ENCODE results near the gene ABCC8.
"Not testable (repeated sequence)": the region's sequence is repeated elsewhere in the genome, so short reads cannot be mapped to it uniquely, and the experiment has no call there.

ABCC8 gene

DNA sequence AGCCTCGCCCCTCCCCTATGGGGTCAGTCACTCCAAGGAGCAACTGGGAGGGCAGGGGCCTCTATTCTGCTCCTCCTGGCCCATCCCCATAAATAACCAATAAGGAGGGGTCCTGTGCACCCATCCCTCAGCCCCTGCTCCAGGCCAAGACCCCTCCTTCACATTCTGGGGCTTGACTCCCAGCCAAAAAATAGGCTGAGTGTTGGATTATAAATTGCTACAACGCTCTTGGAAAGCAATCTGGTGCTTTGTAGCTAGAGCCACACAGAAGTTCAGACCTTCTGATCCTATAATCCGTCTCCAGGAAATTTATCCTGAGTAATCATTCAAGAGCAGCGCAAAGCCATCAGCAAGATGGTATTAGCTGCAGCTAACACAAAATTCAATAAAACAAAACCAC is 42.5 kb downstream of the ABCC8 start:
- DNase-seq (ENCODE audit: extremely low read depth, insufficient read length): no peak
- TF ChIP-seq, protein P1, sequence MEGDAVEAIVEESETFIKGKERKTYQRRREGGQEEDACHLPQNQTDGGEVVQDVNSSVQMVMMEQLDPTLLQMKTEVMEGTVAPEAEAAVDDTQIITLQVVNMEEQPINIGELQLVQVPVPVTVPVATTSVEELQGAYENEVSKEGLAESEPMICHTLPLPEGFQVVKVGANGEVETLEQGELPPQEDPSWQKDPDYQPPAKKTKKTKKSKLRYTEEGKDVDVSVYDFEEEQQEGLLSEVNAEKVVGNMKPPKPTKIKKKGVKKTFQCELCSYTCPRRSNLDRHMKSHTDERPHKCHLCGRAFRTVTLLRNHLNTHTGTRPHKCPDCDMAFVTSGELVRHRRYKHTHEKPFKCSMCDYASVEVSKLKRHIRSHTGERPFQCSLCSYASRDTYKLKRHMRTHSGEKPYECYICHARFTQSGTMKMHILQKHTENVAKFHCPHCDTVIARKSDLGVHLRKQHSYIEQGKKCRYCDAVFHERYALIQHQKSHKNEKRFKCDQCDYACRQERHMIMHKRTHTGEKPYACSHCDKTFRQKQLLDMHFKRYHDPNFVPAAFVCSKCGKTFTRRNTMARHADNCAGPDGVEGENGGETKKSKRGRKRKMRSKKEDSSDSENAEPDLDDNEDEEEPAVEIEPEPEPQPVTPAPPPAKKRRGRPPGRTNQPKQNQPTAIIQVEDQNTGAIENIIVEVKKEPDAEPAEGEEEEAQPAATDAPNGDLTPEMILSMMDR (IDR thresholded peaks at IDR 0.05; ENCODE audit: insufficient read depth, low read length, poor library complexity, severe bottlenecking): no peak
- no peaks in the 10 kb centered on the region; the same call in none of the 2 replicates for H3K27me3 ChIP-seq (replicated peaks; ENCODE audit: control insufficient read depth, insufficient read depth, low read length)

DNA sequence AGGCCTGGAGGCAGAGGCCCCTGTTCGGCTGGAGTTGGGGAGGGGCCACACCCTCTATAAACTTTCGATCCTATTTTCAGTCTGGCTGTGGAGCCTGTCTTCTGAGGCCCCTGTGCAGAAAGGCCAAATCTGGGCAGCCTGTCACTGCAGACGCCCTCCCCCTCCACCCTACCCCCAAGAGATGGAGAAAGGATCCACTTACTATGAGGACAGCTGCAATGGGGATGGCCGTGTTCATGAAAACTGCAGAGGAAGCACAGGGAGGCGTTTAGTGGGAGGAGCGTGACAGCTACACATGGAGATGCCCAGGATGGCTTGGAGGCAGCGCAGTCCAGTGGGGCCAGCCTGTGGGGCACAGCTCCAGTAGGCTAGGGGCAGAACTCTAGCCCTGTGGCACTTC is 44.6 kb downstream of the ABCC8 start:
- Histone ChIP-seq H3K36me3 (ENCODE audit: control insufficient read depth, insufficient read depth, low read length) (no peaks in the 10 kb centered on the region), H3K4me3 (replicated peaks; ENCODE audit: low read depth, low read length) (no peak overlapping the region), H3K27me3 (replicated peaks; ENCODE audit: control insufficient read depth, insufficient read depth, low read length) (no peaks in the 10 kb centered on the region; the same call in none of the 2 replicates)
- DNase-seq (ENCODE audit: extremely low read depth, insufficient read length): no peak
- TF ChIP-seq, protein P1 (IDR thresholded peaks at IDR 0.05; ENCODE audit: insufficient read depth, low read length, poor library complexity, severe bottlenecking): no peak

More for the DNA sequence above, 42.5 kb downstream of the ABCC8 start:
- Histone ChIP-seq H3K4me3 (replicated peaks; ENCODE audit: low read depth, low read length) (no peak overlapping the region), H3K36me3 (ENCODE audit: control insufficient read depth, insufficient read depth, low read length) (no peaks in the 10 kb centered on the region)

DNA sequence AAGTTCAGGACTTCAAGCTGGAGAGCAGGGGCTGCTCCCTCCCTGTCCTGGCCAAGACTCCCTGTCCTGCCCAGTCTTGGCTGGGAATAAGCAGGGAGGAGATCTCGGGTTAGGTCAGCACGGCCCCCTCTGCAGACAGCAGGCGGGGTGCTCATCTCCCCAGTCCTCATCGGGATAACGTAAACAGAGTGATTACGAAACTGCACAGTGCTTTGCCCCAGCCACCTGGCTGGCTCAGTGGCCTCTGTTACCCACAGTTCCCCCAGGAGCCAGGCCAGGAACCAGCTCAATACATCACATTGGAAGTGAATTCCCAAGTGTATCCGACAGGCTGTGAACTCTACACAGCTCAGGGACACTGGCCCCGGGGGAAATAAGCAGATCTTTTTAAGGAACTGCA is 45.5 kb downstream of the ABCC8 start:
- TF ChIP-seq, protein P1 (IDR thresholded peaks at IDR 0.05; ENCODE audit: insufficient read depth, low read length, poor library complexity, severe bottlenecking): no peak
- Histone ChIP-seq H3K27me3 (replicated peaks; ENCODE audit: control insufficient read depth, insufficient read depth, low read length) (no peaks in the 10 kb centered on the region; the same call in none of the 2 replicates), H3K36me3 (ENCODE audit: control insufficient read depth, insufficient read depth, low read length) (no peaks in the 10 kb centered on the region), H3K4me3 (replicated peaks; ENCODE audit: low read depth, low read length) (no peak overlapping the region)
- DNase-seq (ENCODE audit: extremely low read depth, insufficient read length): no peak

DNA sequence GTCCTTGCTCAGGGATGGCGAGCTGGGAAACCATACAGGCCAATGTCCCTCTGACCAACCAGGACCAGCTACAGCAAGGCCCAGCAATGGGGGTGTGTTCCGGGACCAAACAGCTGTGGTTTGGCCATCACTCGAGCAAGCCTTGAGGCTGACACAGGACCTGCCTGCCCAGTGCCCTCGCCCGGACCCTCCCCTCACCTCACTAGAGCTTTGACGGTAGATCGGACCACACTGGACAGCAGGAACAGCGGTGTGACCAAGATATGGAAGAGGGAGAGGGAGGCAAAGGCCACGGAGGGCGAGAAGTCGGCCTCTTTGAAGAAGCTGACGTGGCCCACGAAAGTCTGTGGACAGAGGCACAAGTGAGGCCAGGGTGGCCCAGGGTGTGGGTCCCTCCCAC is 46.0 kb downstream of the ABCC8 start:
- Histone ChIP-seq H3K36me3 (ENCODE audit: control insufficient read depth, insufficient read depth, low read length) (no peaks in the 10 kb centered on the region), H3K4me3 (replicated peaks; ENCODE audit: low read depth, low read length) (no peak overlapping the region), H3K27me3 (replicated peaks; ENCODE audit: control insufficient read depth, insufficient read depth, low read length) (no peaks in the 10 kb centered on the region; the same call in none of the 2 replicates)
- DNase-seq (ENCODE audit: extremely low read depth, insufficient read length): no peak
- TF ChIP-seq, protein P1 (IDR thresholded peaks at IDR 0.05; ENCODE audit: insufficient read depth, low read length, poor library complexity, severe bottlenecking): no peak

DNA sequence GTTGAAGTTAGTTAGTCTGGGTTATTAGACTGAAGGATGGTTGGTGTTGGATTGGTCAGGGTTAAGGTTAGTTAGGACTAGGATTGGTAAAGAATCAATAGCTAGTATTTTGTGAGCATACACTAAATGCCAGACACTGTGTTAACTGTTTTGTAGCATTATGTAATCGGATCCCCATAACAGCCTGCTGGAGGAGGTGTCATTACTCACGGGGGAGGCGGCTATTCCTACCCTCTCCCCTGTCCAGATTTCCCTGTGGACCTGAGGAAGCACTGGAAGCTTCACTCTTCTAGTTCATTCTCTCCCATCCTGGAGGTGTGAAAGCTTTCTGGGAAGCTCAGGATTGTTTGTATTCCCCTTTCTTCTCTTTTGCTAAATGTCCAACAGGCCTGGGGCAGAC is 47.7 kb downstream of the ABCC8 start:
- no peak for DNase-seq (ENCODE audit: extremely low read depth, insufficient read length)
- Histone ChIP-seq H3K36me3 (ENCODE audit: control insufficient read depth, insufficient read depth, low read length) (no peaks in the 10 kb centered on the region), H3K4me3 (replicated peaks; ENCODE audit: low read depth, low read length) (no peak overlapping the region), H3K27me3 (replicated peaks; ENCODE audit: control insufficient read depth, insufficient read depth, low read length) (no peaks in the 10 kb centered on the region; the same call in none of the 2 replicates)
- TF ChIP-seq, protein P1 (IDR thresholded peaks at IDR 0.05; ENCODE audit: insufficient read depth, low read length, poor library complexity, severe bottlenecking): no peak

DNA sequence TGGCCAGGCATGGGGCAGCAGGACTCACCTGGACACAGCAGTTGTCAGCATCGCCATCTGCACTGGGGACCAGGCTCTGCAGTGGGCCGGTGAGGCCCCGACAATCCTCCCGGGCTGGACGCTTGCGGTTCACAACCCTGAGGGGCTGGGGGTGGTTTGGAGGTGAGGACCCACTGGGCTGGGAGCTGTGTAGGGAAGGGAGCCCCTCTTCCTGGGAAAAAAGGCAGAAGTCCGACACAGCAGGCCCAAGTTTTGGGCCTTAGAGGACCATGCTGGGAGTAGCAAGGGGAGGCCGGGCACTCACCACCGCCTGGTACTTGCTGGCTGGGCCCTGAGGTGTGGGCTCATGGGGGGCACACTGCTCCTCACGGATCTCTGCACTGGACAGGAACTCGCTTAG is 48.4 kb downstream of the ABCC8 start:
- no peak for DNase-seq (ENCODE audit: extremely low read depth, insufficient read length)
- TF ChIP-seq, protein P1 (IDR thresholded peaks at IDR 0.05; ENCODE audit: insufficient read depth, low read length, poor library complexity, severe bottlenecking): no peak
- H3K36me3 ChIP-seq (ENCODE audit: control insufficient read depth, insufficient read depth, low read length): no peaks in the 10 kb centered on the region
- H3K4me3 ChIP-seq (replicated peaks; ENCODE audit: low read depth, low read length): no peak overlapping the region
- no peaks in the 10 kb centered on the region; the same call in none of the 2 replicates for H3K27me3 ChIP-seq (replicated peaks; ENCODE audit: control insufficient read depth, insufficient read depth, low read length)

DNA sequence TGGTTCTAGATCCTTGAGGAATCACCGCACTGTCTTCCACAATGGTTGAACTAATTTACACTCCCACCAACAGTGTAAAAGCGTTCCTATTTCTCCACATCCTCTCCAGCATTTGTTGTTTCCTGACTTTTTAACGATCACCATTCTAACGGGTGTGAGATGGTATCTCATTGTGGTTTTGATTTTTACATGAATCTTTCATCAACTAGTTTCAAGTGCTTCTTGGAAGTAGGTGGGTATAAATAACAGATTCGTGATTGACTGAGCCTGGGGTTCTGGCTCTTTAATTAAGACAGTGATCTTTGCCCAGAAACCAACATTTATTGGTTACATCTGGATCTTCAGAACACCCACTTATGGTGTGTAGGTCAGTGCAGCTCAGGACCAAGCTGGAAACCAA is 50.4 kb downstream of the ABCC8 start:
- not testable (repeated sequence) for DNase-seq (ENCODE audit: extremely low read depth, insufficient read length); H3K36me3 ChIP-seq (ENCODE audit: control insufficient read depth, insufficient read depth, low read length); H3K27me3 ChIP-seq (replicated peaks; ENCODE audit: control insufficient read depth, insufficient read depth, low read length); H3K4me3 ChIP-seq (replicated peaks; ENCODE audit: low read depth, low read length)
